IMR-90 (cell line): Measurements from ENCODE around the gene FXYD5. TPM values are rescaled to one million over a fixed set of nuclear protein-coding genes. Genes with fewer than 3 reads are reported as not detected.

Experiments
- ATAC-seq: fragments of 200-7000 bp; cut with Tn5 transposase; 2 replicates; pipeline ENCODE4 v1.9.1; 2020; ENCODE audit warnings: low read depth, mild to moderate bottlenecking, moderate library complexity
- BruUV-seq: library from RNA; stranded (reverse); fragments of 400-500 nt; replicated peaks from 2 replicates; lab custom pipeline; 2021; lab: Mats Ljungman, UMichigan
- CTCF ChIA-PET: fragments of 300-600 bp; formaldehyde crosslinking; extraction: SDS; loops from one replicate; lab custom pipeline; 2021; ENCODE audit warnings: antibody characterized with exemption; lab: Yijun Ruan, JAX
- POLR2A ChIA-PET: fragments of 300-600 bp; sonication (Branson Sonifier 250); formaldehyde crosslinking; loops from one replicate; lab custom pipeline; 2022; ENCODE audit warnings: antibody characterized with exemption; ENCODE audit not compliant: unreplicated experiment; lab: Charles Lee
- DNase-seq: peaks from one replicate; pipeline ENCODE4 v3.0.0; 2013
- H2AFZ ChIP-seq: replicated peaks from 2 replicates; pipeline ENCODE3; 2013; ENCODE audit warnings: low read length, mild to moderate bottlenecking; ENCODE audit not compliant: poor library complexity
- H2AK5ac ChIP-seq: 2 replicates; pipeline ENCODE4 v1.6.1; 2013; ENCODE audit warnings: low read depth, low read length, inconsistent platforms
- H2AK9ac ChIP-seq: replicated peaks from 2 replicates; pipeline ENCODE3; 2013; ENCODE audit warnings: mild to moderate bottlenecking, low read depth, low read length, moderate library complexity; ENCODE audit not compliant: poor library complexity
- H2BK120ac ChIP-seq: 2 replicates; pipeline ENCODE4 v1.6.1; 2013; ENCODE audit warnings: low read depth, low read length, inconsistent platforms
- H2BK15ac ChIP-seq: 3 replicates; pipeline ENCODE4 v1.6.1; 2013; ENCODE audit warnings: low read depth, low read length, inconsistent platforms
- H2BK20ac ChIP-seq: 2 replicates; pipeline ENCODE4 v1.6.1; 2013; ENCODE audit warnings: low read depth, mild to moderate bottlenecking, inconsistent platforms, low read length, moderate library complexity
- H2BK5ac ChIP-seq: 2 replicates; pipeline ENCODE4 v1.6.1; 2013; ENCODE audit warnings: mild to moderate bottlenecking, low read depth, low read length, inconsistent platforms; ENCODE audit not compliant: poor library complexity, severe bottlenecking
- H3K14ac ChIP-seq: replicated peaks from 2 replicates; pipeline ENCODE4 v1.6.1; 2013; ENCODE audit warnings: low read depth, low read length, inconsistent platforms
- H3K18ac ChIP-seq: 2 replicates; pipeline ENCODE4 v1.6.1; 2013; ENCODE audit warnings: low read depth, low read length, control low read depth
- H3K23ac ChIP-seq: 2 replicates; pipeline ENCODE4 v1.6.1; 2013; ENCODE audit warnings: low read depth, low read length, inconsistent platforms
- H3K27ac ChIP-seq: 2 replicates; pipeline ENCODE4 v1.5.1; 2013; ENCODE audit warnings: mild to moderate bottlenecking, control low read depth, low read length; ENCODE audit not compliant: insufficient read depth
- H3K27me3 ChIP-seq: 2 replicates; pipeline ENCODE4 v1.6.1; 2013; ENCODE audit warnings: low read length; ENCODE audit not compliant: control insufficient read depth, insufficient read depth
- H3K36me3 ChIP-seq: 2 replicates; pipeline ENCODE4 v1.6.1; 2013; ENCODE audit warnings: low read length, mixed read lengths; ENCODE audit not compliant: control insufficient read depth, insufficient read depth
- H3K4ac ChIP-seq: 2 replicates; pipeline ENCODE4 v1.6.1; 2013; ENCODE audit warnings: low read depth, low read length, inconsistent platforms
- H3K4me1 ChIP-seq: 2 replicates; pipeline ENCODE4 v1.6.1; 2013; ENCODE audit warnings: low read length, mixed read lengths; ENCODE audit not compliant: control insufficient read depth, insufficient read depth
- H3K4me2 ChIP-seq: 2 replicates; pipeline ENCODE4 v1.6.1; 2013; ENCODE audit warnings: low read depth, mild to moderate bottlenecking, control low read depth, low read length, moderate library complexity
- H3K4me3 ChIP-seq: 2 replicates; pipeline ENCODE4 v1.5.1; 2013; ENCODE audit warnings: low read depth, mild to moderate bottlenecking, control low read depth, low read length, moderate library complexity; ENCODE audit not compliant: insufficient read depth
- H3K56ac ChIP-seq: 2 replicates; pipeline ENCODE4 v1.6.1; 2013; ENCODE audit warnings: low read length, inconsistent platforms; ENCODE audit not compliant: insufficient read depth; ENCODE audit errors: extremely low read depth
- H3K79me1 ChIP-seq, 2 experiments: 2 replicates each; pipeline ENCODE4 v1.6.1; 2013; ENCODE audit warnings: low read length in 2 of 2, inconsistent platforms in 1 of 2, low read depth in 1 of 2
- H3K9ac ChIP-seq: 2 replicates; pipeline ENCODE4 v1.6.1; 2013; ENCODE audit warnings: low read depth, low read length, control low read depth
- H3K9me1 ChIP-seq: 2 replicates; pipeline ENCODE4 v1.6.1; 2013; ENCODE audit warnings: low read length, inconsistent platforms; ENCODE audit not compliant: insufficient read depth
- H3K9me3 ChIP-seq: 2 replicates; pipeline ENCODE4 v1.6.1; 2013; ENCODE audit warnings: low read length; ENCODE audit not compliant: control insufficient read depth, insufficient read depth
- H4K20me1 ChIP-seq: 2 replicates; pipeline ENCODE4 v1.6.1; 2013; ENCODE audit warnings: low read length, inconsistent platforms; ENCODE audit not compliant: insufficient read depth
- H4K5ac ChIP-seq: 2 replicates; pipeline ENCODE4 v1.6.1; 2013; ENCODE audit warnings: mild to moderate bottlenecking, low read depth, low read length, control low read depth
- H4K8ac ChIP-seq, 2 experiments: 2 replicates each; pipeline ENCODE4 v1.6.1; 2013; ENCODE audit warnings: low read depth in 2 of 2, low read length in 2 of 2, control low read depth in 1 of 2, inconsistent platforms in 1 of 2
- H4K91ac ChIP-seq: 2 replicates; pipeline ENCODE4 v1.6.1; 2013; ENCODE audit warnings: low read depth, low read length, inconsistent platforms; ENCODE audit not compliant: insufficient read depth
- BHLHE40 ChIP-seq: fragments of 150-350 bp; IDR thresholded peaks from 2 replicates; pipeline ENCODE4 v1.6.1; 2016; ENCODE audit warnings: mild to moderate bottlenecking, low read depth, low read length
- FOS ChIP-seq: fragments of 150-350 bp; IDR thresholded peaks from 2 replicates; pipeline ENCODE4 v1.6.1; 2016; ENCODE audit warnings: low read depth, low read length
- MXI1 ChIP-seq: IDR thresholded peaks from 2 replicates; pipeline ENCODE4 v1.6.1; 2012; ENCODE audit warnings: low read depth, mild to moderate bottlenecking, low read length, moderate library complexity, borderline replicate concordance
- NFE2L2 ChIP-seq: fragments of 150-350 bp; IDR thresholded peaks from 2 replicates; pipeline ENCODE4 v1.6.1; 2016; ENCODE audit warnings: low read depth, mild to moderate bottlenecking, low read length
- POLR2A ChIP-seq: IDR thresholded peaks from 2 replicates; pipeline ENCODE4 v1.6.1; 2012; ENCODE audit warnings: mild to moderate bottlenecking, low read depth, low read length
- RCOR1 ChIP-seq: IDR thresholded peaks from 2 replicates; pipeline ENCODE4 v1.6.1; 2012; ENCODE audit warnings: mild to moderate bottlenecking, low read length, improper control_type of control experiment; ENCODE audit not compliant: insufficient replicate concordance
- WGBS, 2 experiments: methylation state at CpG; one replicate each; pipeline versions ENCODE4 v1.1.5 to v1.1.7; 2013; ENCODE audit warnings: missing lambda C conversion rate in 2 of 2; ENCODE audit not compliant: insufficient read length in 1 of 2; ENCODE audit errors: extremely low coverage in 2 of 2; 5-methylcytosine and 5-hydroxymethylcytosine counted together
- dilution Hi-C: fragments of 300-500 bp; cut with HindIII; formaldehyde crosslinking; loops from one replicate; pipeline ENCODE4 v1.14.3; 2018; ENCODE audit warnings: low sequenced_read_pairs; ENCODE audit not compliant: unreplicated experiment
- in situ Hi-C: fragments of 300-500 bp; cut with MboI; formaldehyde crosslinking; loops from 3 replicates; pipeline ENCODE4 v1.14.3; 2019; ENCODE audit warnings: low sequenced_read_pairs, inconsistent platforms, mixed read lengths
- intact Hi-C: fragments of 100-400 bp; cut with micrococcal nuclease; formaldehyde crosslinking; loops from 2 replicates; pipeline ENCODE4 v1.10.0; 2022
- polyA plus RNA-seq, 3 experiments: library from polyadenylated mRNA; depleted of rRNA; stranded (reverse); fragments of >200 nt; gene quantifications; 2 replicates each; pipeline ENCODE4 v1.2.3, GENCODE V29; 2012; ENCODE audit warnings: low replicate concordance in 1 of 3
- total RNA-seq: library from RNA; depleted of rRNA; stranded (reverse); fragments of >200 nt; gene quantifications from 2 replicates; pipeline ENCODE4 v1.2.3, GENCODE V29; 2012

The FXYD5 gene
- total and polyA plus RNA-seq, 2 of the 4 experiments (the other 2 are of a cell fraction) = 53.6 to 245 TPM

DNA sequence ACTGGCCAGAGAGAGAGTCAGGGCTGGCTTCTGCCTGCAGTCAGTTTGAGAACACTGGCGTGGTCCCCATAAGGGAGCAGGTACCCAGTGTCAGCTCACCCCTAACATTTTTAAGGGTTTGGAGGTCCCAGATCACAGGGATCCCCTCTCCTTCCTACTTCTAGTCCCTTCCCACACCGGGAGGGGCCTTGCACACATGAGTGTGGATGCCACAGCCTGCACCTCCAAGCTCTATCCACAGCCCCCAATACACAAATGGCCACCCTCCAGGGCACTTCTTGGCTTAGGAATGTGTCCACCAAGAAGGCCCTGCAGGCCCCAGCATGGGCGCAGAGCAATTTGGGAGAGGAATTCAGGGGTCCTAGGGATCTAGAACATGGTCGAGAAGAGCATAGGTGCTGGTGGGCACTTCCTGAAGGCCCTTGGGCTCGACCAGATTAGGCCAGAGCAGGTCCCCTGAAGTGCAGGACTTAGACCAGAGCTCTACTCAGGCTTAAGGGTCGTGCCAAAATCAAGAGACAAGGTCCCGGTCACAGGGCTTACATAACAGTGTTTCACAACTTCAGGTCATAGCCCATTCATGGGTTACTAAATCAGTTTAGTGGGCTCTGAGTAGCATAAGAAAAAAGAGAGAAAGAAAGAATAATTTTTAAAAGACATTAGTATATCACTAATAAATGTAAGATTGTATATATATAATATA lies 16.0 kb downstream of the FXYD5 start:
- H2BK5ac ChIP-seq = no peak overlapping the region
- H2AK9ac ChIP-seq = no peak overlapping the region
- H2AK5ac ChIP-seq = no peak overlapping the region
- no peak overlapping the region for H2AFZ ChIP-seq
- dilution Hi-C loops = no loop called here
- intact Hi-C loops = no loop called here
- H3K9me3 ChIP-seq = peaks cover 11% of the 10 kb centered on the region
- H3K14ac ChIP-seq = no peak overlapping the region
- no peaks in the 10 kb centered on the region for H3K27me3 ChIP-seq
- no peak overlapping the region for H3K4me2 ChIP-seq
- ATAC-seq (no peak), DNase-seq (no peak)
- ChIA-PET POLR2A (no interaction called here), CTCF (no interaction called here)
- peaks cover 23% of the 10 kb centered on the region for H3K36me3 ChIP-seq
- no peaks in the 10 kb centered on the region; a peak in 1 of 4 replicates for H3K79me1 ChIP-seq
- H4K5ac ChIP-seq = no peak overlapping the region
- in situ Hi-C loops = no loop called here
- H3K27ac ChIP-seq = no peak overlapping the region
- no peak overlapping the region for H3K4ac ChIP-seq
- H2BK15ac ChIP-seq = no peak overlapping the region
- no peaks in the 10 kb centered on the region for H3K4me1 ChIP-seq
- H4K20me1 ChIP-seq = no peaks in the 10 kb centered on the region
- no peak for TF ChIP-seq BHLHE40
- no peak for TF ChIP-seq RCOR1
- no peak for TF ChIP-seq NFE2L2
- TF ChIP-seq FOS = no peak
- TF ChIP-seq POLR2A = no peak
- no peak for TF ChIP-seq MXI1
- WGBS, 2 experiments = no CpG with 5 or more reads among the region's 7 CpGs
- H2BK20ac ChIP-seq = no peak overlapping the region
- H3K18ac ChIP-seq = no peak overlapping the region
- H3K9me1 ChIP-seq = no peaks in the 10 kb centered on the region
- no TSS peak for BruUV-seq
- no peak overlapping the region for H4K91ac ChIP-seq
- H3K23ac ChIP-seq = no peak overlapping the region
- H3K9ac ChIP-seq = no peak overlapping the region
- H3K56ac ChIP-seq = no peak overlapping the region
- no peak overlapping the region for H4K8ac ChIP-seq
- H2BK120ac ChIP-seq = no peak overlapping the region
- no peak overlapping the region for H3K4me3 ChIP-seq
